Measurements from ENCODE around the gene ZNF474.

- no peak for TF ChIP-seq CTCF (IDR thresholded peaks at IDR 0.05; ENCODE audit: insufficient read depth, low read length)
- TF ChIP-seq POLR2AphosphoS5 (IDR thresholded peaks at IDR 0.05; ENCODE audit: low read depth): no peak
Observed at GRCh38 chr5:122170620-122171019, 41.3 kb downstream of the ZNF474 start.
